ENCODE data around the gene POLR3G. TPM values are rescaled to one million over a fixed set of nuclear protein-coding genes. Genes with fewer than 3 reads are reported as not detected.
A peak's percentile ranks its signal among the peaks of the same experiment; 100 is the strongest.

The POLR3G gene
- total RNA-seq, 1 donor from 2014 or later, result 5.9 TPM

- no peaks in the 10 kb centered on the region for H3K36me3 Mint-ChIP-seq (ENCODE audit: low read depth, unreplicated experiment)
- H3K9me3 Mint-ChIP-seq (ENCODE audit: unreplicated experiment), result no peaks in the 10 kb centered on the region
- TF ChIP-seq CTCF (IDR thresholded peaks at IDR 0.05; ENCODE audit: unreplicated experiment), result no peak
- no peak overlapping the region for H3K27ac Mint-ChIP-seq (ENCODE audit: unreplicated experiment)
- no peak overlapping the region for H3K4me3 Mint-ChIP-seq (ENCODE audit: unreplicated experiment)
- DNase-seq (ENCODE audit: low spot score), result no peak
- peaks cover 3% of the 10 kb centered on the region for H3K4me1 Mint-ChIP-seq (ENCODE audit: unreplicated experiment)
- H3K27me3 Mint-ChIP-seq (ENCODE audit: unreplicated experiment), result no peaks in the 10 kb centered on the region
These were observed 34.0 kb upstream of the POLR3G start for GRCh38 chr5:90440644-90441043.

- no peak for DNase-seq (ENCODE audit: low spot score)
- H3K27ac Mint-ChIP-seq (ENCODE audit: unreplicated experiment), result no peak overlapping the region
These were observed 27.7 kb upstream of the POLR3G start for GRCh38 chr5:90446961-90447360.

GRCh38 chr5:90461288-90461687 is 13.4 kb upstream of the POLR3G start:
- no peaks in the 10 kb centered on the region for H3K4me1 Mint-ChIP-seq (ENCODE audit: unreplicated experiment)
- H3K36me3 Mint-ChIP-seq (ENCODE audit: low read depth, unreplicated experiment), result no peaks in the 10 kb centered on the region
- H3K9me3 Mint-ChIP-seq (ENCODE audit: unreplicated experiment), result no peaks in the 10 kb centered on the region
- H3K27me3 Mint-ChIP-seq (ENCODE audit: unreplicated experiment), result peaks cover 1% of the 10 kb centered on the region
- no peak overlapping the region for H3K27ac Mint-ChIP-seq (ENCODE audit: unreplicated experiment)
- no peak for TF ChIP-seq CTCF (IDR thresholded peaks at IDR 0.05; ENCODE audit: unreplicated experiment)
- H3K4me3 Mint-ChIP-seq (ENCODE audit: unreplicated experiment), result no peak overlapping the region
- no peak for DNase-seq (ENCODE audit: low spot score)

More at GRCh38 chr5:90446961-90447360, 27.7 kb upstream of the POLR3G start:
- no peaks in the 10 kb centered on the region for H3K9me3 Mint-ChIP-seq (ENCODE audit: unreplicated experiment)
- no peaks in the 10 kb centered on the region for H3K4me1 Mint-ChIP-seq (ENCODE audit: unreplicated experiment)
- no peaks in the 10 kb centered on the region for H3K36me3 Mint-ChIP-seq (ENCODE audit: low read depth, unreplicated experiment)
- no peak for TF ChIP-seq CTCF (IDR thresholded peaks at IDR 0.05; ENCODE audit: unreplicated experiment)
- H3K4me3 Mint-ChIP-seq (ENCODE audit: unreplicated experiment), result no peak overlapping the region
- no peaks in the 10 kb centered on the region for H3K27me3 Mint-ChIP-seq (ENCODE audit: unreplicated experiment)

- Mint-ChIP-seq H3K4me1 (ENCODE audit: unreplicated experiment) (peaks cover 23% of the 10 kb centered on the region), H3K27ac (ENCODE audit: unreplicated experiment) (peak overlapping the region; percentile 3), H3K4me3 (ENCODE audit: unreplicated experiment) (peak overlapping the region; percentile 97), H3K27me3 (ENCODE audit: unreplicated experiment) (peaks cover 7% of the 10 kb centered on the region), H3K9me3 (ENCODE audit: unreplicated experiment) (no peaks in the 10 kb centered on the region), H3K36me3 (ENCODE audit: low read depth, unreplicated experiment) (peaks cover 3% of the 10 kb centered on the region)
- no peak for DNase-seq (ENCODE audit: low spot score)
- no peak for TF ChIP-seq CTCF (IDR thresholded peaks at IDR 0.05; ENCODE audit: unreplicated experiment)
These were observed 1.8 kb upstream of the POLR3G start for GRCh38 chr5:90472783-90473395.

GRCh38 chr5:90473396-90474234 is 1.0 kb upstream of the POLR3G start:
- TF ChIP-seq CTCF (IDR thresholded peaks at IDR 0.05; ENCODE audit: unreplicated experiment), result no peak
- Mint-ChIP-seq H3K27ac (ENCODE audit: unreplicated experiment) (peak overlapping the region; percentile 3), H3K36me3 (ENCODE audit: low read depth, unreplicated experiment) (peaks cover 3% of the 10 kb centered on the region), H3K9me3 (ENCODE audit: unreplicated experiment) (no peaks in the 10 kb centered on the region), H3K4me3 (ENCODE audit: unreplicated experiment) (peak overlapping the region; percentile 97), H3K27me3 (ENCODE audit: unreplicated experiment) (peaks cover 7% of the 10 kb centered on the region), H3K4me1 (ENCODE audit: unreplicated experiment) (peaks cover 25% of the 10 kb centered on the region)
- peak; percentile 46 for DNase-seq (ENCODE audit: low spot score)

Measured in endothelial cell (in vitro differentiated cells).